HL-60 (cell line): Measurements from ENCODE around the gene TMEM132D.

ENCODE experiments used
- GABPA ChIP-seq: IDR thresholded peaks from 2 replicates; pipeline ENCODE4 v1.6.1; 2012; ENCODE audit warnings: low read depth
- POLR2AphosphoS5 ChIP-seq: IDR thresholded peaks from 2 replicates; pipeline ENCODE4 v1.6.1; 2012; ENCODE audit warnings: low read depth
- SPI1 ChIP-seq: IDR thresholded peaks from 2 replicates; pipeline ENCODE4 v1.6.1; 2012; ENCODE audit warnings: low read depth, mild to moderate bottlenecking, borderline replicate concordance
- TF ChIP-seq, protein P1 (sequence below): IDR thresholded peaks from one replicate; pipeline ENCODE4 v1.5.1; 2011; ENCODE audit warnings: low read length, control low read depth, inconsistent platforms; ENCODE audit not compliant: insufficient read depth
- TF ChIP-seq, protein P2 (sequence below): IDR thresholded peaks from 2 replicates; pipeline ENCODE4 v1.6.1; 2012; ENCODE audit warnings: low read depth; ENCODE audit not compliant: insufficient replicate concordance

DNA sequence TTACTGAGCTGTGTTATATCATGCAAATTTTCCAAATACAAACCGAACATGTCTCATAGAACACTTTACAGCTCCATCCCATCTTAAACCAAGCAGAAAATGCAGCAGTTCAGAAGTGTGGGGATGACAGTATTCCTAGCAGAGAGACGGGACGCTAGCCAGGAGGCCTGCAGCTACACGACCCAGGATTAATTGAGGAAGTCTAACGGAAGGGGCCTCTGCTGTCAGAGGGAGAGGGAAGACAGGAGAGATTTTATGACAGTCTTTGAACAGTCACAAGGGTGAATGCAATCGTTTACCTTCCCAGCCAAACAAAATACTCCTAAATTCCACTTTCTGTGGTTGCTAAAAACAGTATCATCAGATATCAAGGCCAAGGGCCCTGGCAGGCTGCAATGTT is 261.9 kb downstream of the TMEM132D start:
- TF ChIP-seq, protein P1, sequence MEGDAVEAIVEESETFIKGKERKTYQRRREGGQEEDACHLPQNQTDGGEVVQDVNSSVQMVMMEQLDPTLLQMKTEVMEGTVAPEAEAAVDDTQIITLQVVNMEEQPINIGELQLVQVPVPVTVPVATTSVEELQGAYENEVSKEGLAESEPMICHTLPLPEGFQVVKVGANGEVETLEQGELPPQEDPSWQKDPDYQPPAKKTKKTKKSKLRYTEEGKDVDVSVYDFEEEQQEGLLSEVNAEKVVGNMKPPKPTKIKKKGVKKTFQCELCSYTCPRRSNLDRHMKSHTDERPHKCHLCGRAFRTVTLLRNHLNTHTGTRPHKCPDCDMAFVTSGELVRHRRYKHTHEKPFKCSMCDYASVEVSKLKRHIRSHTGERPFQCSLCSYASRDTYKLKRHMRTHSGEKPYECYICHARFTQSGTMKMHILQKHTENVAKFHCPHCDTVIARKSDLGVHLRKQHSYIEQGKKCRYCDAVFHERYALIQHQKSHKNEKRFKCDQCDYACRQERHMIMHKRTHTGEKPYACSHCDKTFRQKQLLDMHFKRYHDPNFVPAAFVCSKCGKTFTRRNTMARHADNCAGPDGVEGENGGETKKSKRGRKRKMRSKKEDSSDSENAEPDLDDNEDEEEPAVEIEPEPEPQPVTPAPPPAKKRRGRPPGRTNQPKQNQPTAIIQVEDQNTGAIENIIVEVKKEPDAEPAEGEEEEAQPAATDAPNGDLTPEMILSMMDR = no peak
- TF ChIP-seq POLR2AphosphoS5 (no peak), GABPA (no peak), SPI1 (no peak)
- TF ChIP-seq, protein P2, sequence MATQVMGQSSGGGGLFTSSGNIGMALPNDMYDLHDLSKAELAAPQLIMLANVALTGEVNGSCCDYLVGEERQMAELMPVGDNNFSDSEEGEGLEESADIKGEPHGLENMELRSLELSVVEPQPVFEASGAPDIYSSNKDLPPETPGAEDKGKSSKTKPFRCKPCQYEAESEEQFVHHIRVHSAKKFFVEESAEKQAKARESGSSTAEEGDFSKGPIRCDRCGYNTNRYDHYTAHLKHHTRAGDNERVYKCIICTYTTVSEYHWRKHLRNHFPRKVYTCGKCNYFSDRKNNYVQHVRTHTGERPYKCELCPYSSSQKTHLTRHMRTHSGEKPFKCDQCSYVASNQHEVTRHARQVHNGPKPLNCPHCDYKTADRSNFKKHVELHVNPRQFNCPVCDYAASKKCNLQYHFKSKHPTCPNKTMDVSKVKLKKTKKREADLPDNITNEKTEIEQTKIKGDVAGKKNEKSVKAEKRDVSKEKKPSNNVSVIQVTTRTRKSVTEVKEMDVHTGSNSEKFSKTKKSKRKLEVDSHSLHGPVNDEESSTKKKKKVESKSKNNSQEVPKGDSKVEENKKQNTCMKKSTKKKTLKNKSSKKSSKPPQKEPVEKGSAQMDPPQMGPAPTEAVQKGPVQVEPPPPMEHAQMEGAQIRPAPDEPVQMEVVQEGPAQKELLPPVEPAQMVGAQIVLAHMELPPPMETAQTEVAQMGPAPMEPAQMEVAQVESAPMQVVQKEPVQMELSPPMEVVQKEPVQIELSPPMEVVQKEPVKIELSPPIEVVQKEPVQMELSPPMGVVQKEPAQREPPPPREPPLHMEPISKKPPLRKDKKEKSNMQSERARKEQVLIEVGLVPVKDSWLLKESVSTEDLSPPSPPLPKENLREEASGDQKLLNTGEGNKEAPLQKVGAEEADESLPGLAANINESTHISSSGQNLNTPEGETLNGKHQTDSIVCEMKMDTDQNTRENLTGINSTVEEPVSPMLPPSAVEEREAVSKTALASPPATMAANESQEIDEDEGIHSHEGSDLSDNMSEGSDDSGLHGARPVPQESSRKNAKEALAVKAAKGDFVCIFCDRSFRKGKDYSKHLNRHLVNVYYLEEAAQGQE = no peak
